ENCODE results near the gene SAMD10.
"Not testable (repeated sequence)": the region's sequence is repeated elsewhere in the genome, so short reads cannot be mapped to it uniquely, and the experiment has no call there.

SAMD10 gene

GRCh38 chr20:63940071-63940471 is 39.4 kb downstream of the SAMD10 start:
- no peak for DNase-seq

GRCh38 chr20:63939061-63939935 is 40.1 kb downstream of the SAMD10 start:
- no peak for DNase-seq

GRCh38 chr20:63937596-63937995 is 41.8 kb downstream of the SAMD10 start:
- no peak for DNase-seq

- DNase-seq = no peak
Measured at GRCh38 chr20:63935447-63935846, 44.0 kb downstream of the SAMD10 start.

GRCh38 chr20:63934271-63935068 is 45.0 kb downstream of the SAMD10 start:
- no peak for DNase-seq

GRCh38 chr20:63933646-63934045 is 45.8 kb downstream of the SAMD10 start:
- DNase-seq = no peak

- no peak for DNase-seq
Measured at GRCh38 chr20:63932606-63933160, 46.8 kb downstream of the SAMD10 start.

GRCh38 chr20:63931735-63932134 is 47.7 kb downstream of the SAMD10 start:
- no peak for DNase-seq

- DNase-seq = no peak
Measured at GRCh38 chr20:63930971-63931553, 48.4 kb downstream of the SAMD10 start.

GRCh38 chr20:63929473-63929883 is 50.0 kb downstream of the SAMD10 start:
- DNase-seq = not testable (repeated sequence)

- DNase-seq = no peak
Measured at GRCh38 chr20:63929071-63929470, 50.4 kb downstream of the SAMD10 start.

- no peak for DNase-seq
Measured at GRCh38 chr20:63926298-63926697, 53.1 kb downstream of the SAMD10 start.

- DNase-seq = no peak
Measured at GRCh38 chr20:63924241-63924640, 55.2 kb downstream of the SAMD10 start.

Data from activated T-cell treated with anti-CD3 and anti-CD28 coated beads for 4 hours (primary cell).